Suprapubic skin (tissue), 3 donors: ENCODE data around the gene COIL.

Experiments
- EP300 ChIP-seq: sonication (generic); formaldehyde crosslinking; IDR thresholded peaks from one replicate; pipeline ENCODE4 v1.6.1; 2017; ENCODE audit warnings: antibody characterized with exemption
- POLR2A ChIP-seq, 2 donors: fragments of 450-650 bp; IDR thresholded peaks; one replicate each; pipeline ENCODE4 v1.6.1; 2017; ENCODE audit warnings: antibody characterized with exemption in 2 of 2, mild to moderate bottlenecking in 2 of 2, moderate library complexity in 2 of 2
- TF ChIP-seq, protein P1 (sequence below), 2 donors: fragments of 200-600 bp in 1 of 2; fragments of 450-650 bp in 1 of 2; sonication (generic) in 1 of 2; IDR thresholded peaks; one replicate each; pipeline ENCODE4 v1.5.1; 2016 to 2019; ENCODE audit warnings: antibody characterized with exemption in 2 of 2, mild to moderate bottlenecking in 1 of 2, moderate library complexity in 1 of 2

DNA sequence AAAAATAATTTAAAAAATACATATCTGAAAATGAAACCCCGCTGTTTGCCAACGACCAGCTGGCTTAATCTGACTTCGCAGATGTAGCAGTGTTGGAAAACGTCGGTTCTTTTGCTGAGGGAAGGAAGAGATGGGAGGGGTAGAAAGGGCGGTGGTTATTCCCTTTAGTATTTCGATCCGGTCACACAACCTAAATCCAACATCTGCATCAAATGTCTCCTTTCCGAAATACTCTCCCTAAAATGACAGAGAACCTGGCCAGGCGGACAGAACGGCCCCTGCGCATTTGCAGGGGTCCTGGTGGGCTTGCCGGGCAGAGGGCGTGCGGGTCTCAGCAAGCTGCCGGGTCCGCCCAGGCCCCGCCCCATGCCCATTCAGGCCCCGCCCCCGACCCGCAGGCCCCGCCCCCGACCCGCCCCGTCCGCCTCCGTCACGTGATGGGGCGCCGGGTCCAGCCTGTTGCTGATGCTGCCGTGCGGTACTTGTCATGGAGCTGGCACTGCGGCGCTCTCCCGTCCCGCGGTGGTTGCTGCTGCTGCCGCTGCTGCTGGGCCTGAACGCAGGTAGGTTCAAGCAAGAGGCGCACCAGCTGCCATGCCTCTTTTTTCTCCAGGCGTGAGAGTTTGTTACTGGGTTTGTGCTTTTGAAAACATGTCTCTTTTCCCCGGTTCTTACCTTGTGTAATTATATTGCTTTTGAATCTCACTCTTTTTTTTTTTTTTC, 17.0 kb upstream of the COIL start, which contains the start of gene SCPEP1:
- TF ChIP-seq EP300 (no peak), POLR2A (IDR thresholded peaks at IDR 0.05) (no peak)
- TF ChIP-seq, protein P1, sequence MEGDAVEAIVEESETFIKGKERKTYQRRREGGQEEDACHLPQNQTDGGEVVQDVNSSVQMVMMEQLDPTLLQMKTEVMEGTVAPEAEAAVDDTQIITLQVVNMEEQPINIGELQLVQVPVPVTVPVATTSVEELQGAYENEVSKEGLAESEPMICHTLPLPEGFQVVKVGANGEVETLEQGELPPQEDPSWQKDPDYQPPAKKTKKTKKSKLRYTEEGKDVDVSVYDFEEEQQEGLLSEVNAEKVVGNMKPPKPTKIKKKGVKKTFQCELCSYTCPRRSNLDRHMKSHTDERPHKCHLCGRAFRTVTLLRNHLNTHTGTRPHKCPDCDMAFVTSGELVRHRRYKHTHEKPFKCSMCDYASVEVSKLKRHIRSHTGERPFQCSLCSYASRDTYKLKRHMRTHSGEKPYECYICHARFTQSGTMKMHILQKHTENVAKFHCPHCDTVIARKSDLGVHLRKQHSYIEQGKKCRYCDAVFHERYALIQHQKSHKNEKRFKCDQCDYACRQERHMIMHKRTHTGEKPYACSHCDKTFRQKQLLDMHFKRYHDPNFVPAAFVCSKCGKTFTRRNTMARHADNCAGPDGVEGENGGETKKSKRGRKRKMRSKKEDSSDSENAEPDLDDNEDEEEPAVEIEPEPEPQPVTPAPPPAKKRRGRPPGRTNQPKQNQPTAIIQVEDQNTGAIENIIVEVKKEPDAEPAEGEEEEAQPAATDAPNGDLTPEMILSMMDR (IDR thresholded peaks at IDR 0.05): no peak
